Ovary (tissue), 10 donors: Measurements from ENCODE around the gene CHL1. TPM values are rescaled to one million over a fixed set of nuclear protein-coding genes. Genes with fewer than 3 reads are reported as not detected.

Experiments
- DNase-seq, 5 donors: peaks; one replicate each; pipeline ENCODE4 v3.0.0-alpha.2; 2019 to 2020
- H3K27ac ChIP-seq, 2 donors: fragments of 200-600 bp; one replicate each; pipeline versions ENCODE4 v1.5.1 to v1.8.0; 2019 to 2022
- H3K27me3 ChIP-seq: fragments of 200-600 bp; one replicate; pipeline ENCODE4 v1.8.0; 2022
- H3K36me3 ChIP-seq: fragments of 200-600 bp; sonication (generic); one replicate; pipeline ENCODE4 v1.5.1; 2019
- H3K4me1 ChIP-seq: one replicate; pipeline ENCODE4 v1.8.1; 2013; ENCODE audit warnings: mild to moderate bottlenecking, moderate library complexity; ENCODE audit not compliant: insufficient read depth
- H3K4me3 ChIP-seq: fragments of 200-600 bp; sonication (generic); one replicate; pipeline ENCODE4 v1.5.1; 2017
- H3K9me3 ChIP-seq, 2 donors: fragments of 200-600 bp in 1 of 2; sonication (generic) in 1 of 2; one replicate each; pipeline versions ENCODE4 v1.5.1 to v1.8.1; 2013 to 2019; ENCODE audit warnings: mild to moderate bottlenecking in 1 of 2, moderate library complexity in 1 of 2
- EP300 ChIP-seq: sonication (generic); formaldehyde crosslinking; IDR thresholded peaks from one replicate; pipeline ENCODE4 v1.6.1; 2017; ENCODE audit warnings: antibody characterized with exemption
- POLR2A ChIP-seq: fragments of 450-650 bp; IDR thresholded peaks from one replicate; pipeline ENCODE4 v1.6.1; 2017; ENCODE audit warnings: antibody characterized with exemption, mild to moderate bottlenecking, moderate library complexity
- WGBS, 3 donors: extraction: QIAGEN DNeasy Blood & Tissue Kit in 1 of 3; methylation state at CpG; one replicate each; pipeline versions ENCODE4 v1.1.5 to v1.1.7; 2013 to 2017; 5-methylcytosine and 5-hydroxymethylcytosine counted together
- intact Hi-C, 4 donors: fragments of 100-400 bp; cut with DNase I; formaldehyde crosslinking; loops; one replicate each; pipeline versions ENCODE4 v1.11.0 to v1.15.1; 2022 to 2023
- long read RNA-seq, 3 donors: library from polyadenylated mRNA in 2 of 3; unstranded in 2 of 3; transcript quantifications; one replicate each; pipeline ENCODE4 v2.0.0 and lab custom pipeline, GENCODE V29; 2021 to 2026
- polyA plus RNA-seq, 2 donors: library from polyadenylated mRNA; stranded (reverse); fragments of 200-250 nt in 1 of 2; fragments of 350-450 nt in 1 of 2; fragmentation: Illumina TruSeq in 1 of 2; extraction: RNeasy Lipid Tissue Mini Kit (QIAGEN cat#74804) in 1 of 2; gene quantifications; one replicate each; pipeline ENCODE4 v1.2.3, GENCODE V29; 2013 to 2014
- total RNA-seq, 7 donors: library from RNA; depleted of rRNA in 2 of 7; stranded (reverse); fragments of >200 nt in 2 of 7; fragmentation: NEBNext Ultra II Directional in 3 of 7; extraction: Animal tissue kit (Norgen Biotek cat#: 25700) in 3 of 7; gene quantifications; one replicate each; pipeline versions ENCODE4 v1.1.0 to v1.2.4, GENCODE V29; 2016 to 2023
- TF ChIP-seq, protein P1 (sequence below), 3 donors: fragments of 450-650 bp in 2 of 3; fragments of 200-600 bp in 1 of 3; IDR thresholded peaks; one replicate each; pipeline versions ENCODE4 v1.5.1 to v1.8.0; 2016 to 2022; ENCODE audit warnings: antibody characterized with exemption in 3 of 3, mild to moderate bottlenecking in 1 of 3
- donor health status: DM: no; HTN: no; CAD: no; lungs with moderate emphysema.
- donor health status: DM: no; HTN: no; CAD: no.
- donor health status: Bipolar disorder and iron deficiency.
- donor health status: DM: yes; HTN: yes; CAD: no.
- donor health status: DM: no; HTN: no; CAD: no.
- donor health status: DM: yes; HTN: yes; CAD: no.

CHL1 gene
- total RNA-seq (100 to 1,000 TPM in 1 of 7 donors, 10 to 100 TPM in 6; 20.8 to 101 (median 42.2) TPM), polyA plus RNA-seq (10 to 100 TPM; 28.2 to 35.7 TPM)
- long read RNA-seq, donor 1, partial matches to known transcripts, result 6 of 23 reads
- long read RNA-seq, donor 1, other reads (novel, unspliced or antisense), result 14 of 23 reads
- long read RNA-seq, donor 2, result 0 reads
- long read RNA-seq, donor 3, partial matches to known transcripts, result 4 of 53 reads
- long read RNA-seq, donor 3, other reads (novel, unspliced or antisense), result 47 of 53 reads

DNA sequence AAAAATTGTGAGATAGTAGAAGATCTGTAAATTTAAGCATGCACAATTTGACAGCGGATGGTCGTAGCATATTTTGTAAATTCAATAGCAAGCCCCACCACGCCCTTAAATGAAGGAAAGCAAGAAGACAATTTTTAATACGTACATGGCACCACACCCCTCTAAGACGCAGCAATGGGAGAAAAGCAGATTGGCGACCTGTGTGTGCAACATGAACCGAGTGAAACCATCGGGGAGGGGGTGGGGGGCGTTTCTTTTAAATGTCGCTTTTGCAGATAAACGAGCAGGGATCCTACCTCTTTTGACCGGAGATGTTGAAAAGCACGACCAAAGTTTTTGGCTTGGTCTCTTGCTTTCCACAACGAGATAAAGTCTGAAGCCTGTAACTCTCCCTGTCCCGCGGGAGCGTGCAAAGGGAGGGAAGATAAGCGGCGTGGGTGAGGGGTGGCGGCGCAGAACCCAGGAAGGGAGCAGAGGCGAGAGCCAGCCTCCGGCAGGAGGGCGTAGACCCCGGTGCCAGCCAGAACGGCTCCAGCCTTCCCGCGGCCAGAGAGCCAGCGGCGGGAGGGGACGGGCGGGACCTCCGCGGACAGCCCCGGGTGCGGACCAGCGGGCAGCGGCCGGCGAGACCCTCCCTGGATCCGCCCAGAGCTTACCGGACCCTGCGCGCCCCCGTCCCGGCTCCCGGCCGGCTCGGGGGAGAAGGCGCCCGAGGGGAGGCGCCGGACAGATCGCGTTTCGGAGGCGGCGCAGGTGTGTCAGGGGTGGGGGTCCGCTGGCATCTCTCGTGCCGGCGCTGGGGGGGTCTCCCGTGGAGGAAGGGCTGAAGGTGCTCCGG is at the start of gene CHL1:
Gene CHL1, plus strand, starts transcription at position 453 of the 838 bp plus-strand sequence. CDS start 123,014 bp downstream, outside the sequence.
- TF ChIP-seq, protein P1, sequence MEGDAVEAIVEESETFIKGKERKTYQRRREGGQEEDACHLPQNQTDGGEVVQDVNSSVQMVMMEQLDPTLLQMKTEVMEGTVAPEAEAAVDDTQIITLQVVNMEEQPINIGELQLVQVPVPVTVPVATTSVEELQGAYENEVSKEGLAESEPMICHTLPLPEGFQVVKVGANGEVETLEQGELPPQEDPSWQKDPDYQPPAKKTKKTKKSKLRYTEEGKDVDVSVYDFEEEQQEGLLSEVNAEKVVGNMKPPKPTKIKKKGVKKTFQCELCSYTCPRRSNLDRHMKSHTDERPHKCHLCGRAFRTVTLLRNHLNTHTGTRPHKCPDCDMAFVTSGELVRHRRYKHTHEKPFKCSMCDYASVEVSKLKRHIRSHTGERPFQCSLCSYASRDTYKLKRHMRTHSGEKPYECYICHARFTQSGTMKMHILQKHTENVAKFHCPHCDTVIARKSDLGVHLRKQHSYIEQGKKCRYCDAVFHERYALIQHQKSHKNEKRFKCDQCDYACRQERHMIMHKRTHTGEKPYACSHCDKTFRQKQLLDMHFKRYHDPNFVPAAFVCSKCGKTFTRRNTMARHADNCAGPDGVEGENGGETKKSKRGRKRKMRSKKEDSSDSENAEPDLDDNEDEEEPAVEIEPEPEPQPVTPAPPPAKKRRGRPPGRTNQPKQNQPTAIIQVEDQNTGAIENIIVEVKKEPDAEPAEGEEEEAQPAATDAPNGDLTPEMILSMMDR (IDR thresholded peaks at IDR 0.05), result no peak
- no peak for TF ChIP-seq EP300
- TF ChIP-seq POLR2A, result no peak
- peak in 4 of 5 donors; percentile 28 to 61 (median 46) for DNase-seq
- Histone ChIP-seq H3K36me3 (no peaks in the 10 kb centered on the region), H3K4me1 (peaks cover 2% of the 10 kb centered on the region), H3K4me3 (peak within 1 kb of the TSS; percentile 59), H3K27me3 (no peaks in the 10 kb centered on the region), H3K27ac (peak within 1 kb of the TSS; percentile 44 to 54), H3K9me3 (no peaks in the 10 kb centered on the region)
- intact Hi-C loops, result no loop called here
- WGBS, 3 donors, result 0 to 2% (median 1%) methylated on average over 40 to 64 of the region's 64 CpGs

- no peaks in the 10 kb centered on the region for H3K4me1 ChIP-seq
- H3K4me3 ChIP-seq, result no peak overlapping the region
- TF ChIP-seq, protein P1 (IDR thresholded peaks at IDR 0.05), result no peak
- no peak for TF ChIP-seq EP300
- TF ChIP-seq POLR2A, result no peak
- H3K9me3 ChIP-seq, result no peaks in the 10 kb centered on the region
- intact Hi-C loops, result no loop called here
- no peak for DNase-seq
- H3K27me3 ChIP-seq, result no peaks in the 10 kb centered on the region
- 56 to 83% (median 68%) methylated on average over 2 of the region's 2 CpGs for WGBS, 3 donors
- H3K36me3 ChIP-seq, result no peaks in the 10 kb centered on the region
- H3K27ac ChIP-seq, result no peak overlapping the region
Observed at GRCh38 chr3:151614-152189, 44.9 kb upstream of the CHL1 start.

DNA sequence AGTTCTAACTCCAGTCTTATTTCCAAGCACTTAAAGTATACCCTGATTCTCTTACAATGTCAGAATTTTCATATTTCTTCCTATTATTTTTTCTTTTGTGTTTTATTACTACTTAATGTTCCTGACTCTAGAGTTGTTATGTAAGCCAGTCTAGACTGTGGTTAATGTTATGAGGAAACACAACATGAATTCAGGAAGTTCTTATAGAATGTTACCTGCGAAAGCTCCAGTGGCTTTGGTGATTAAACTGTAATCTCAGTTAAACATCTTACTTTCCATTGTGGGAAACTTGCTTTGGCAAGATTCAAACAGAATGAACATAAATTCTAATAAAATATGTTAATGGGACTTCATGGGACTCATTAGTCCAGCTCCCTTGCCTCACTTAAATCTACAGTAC is 36.6 kb upstream of the CHL1 start:
- intact Hi-C loops, result no loop called here
- WGBS, 3 donors, result 85 to 93% (median 93%) methylated on average over 1 of the region's 1 CpG
- Histone ChIP-seq H3K36me3 (no peaks in the 10 kb centered on the region), H3K27me3 (no peaks in the 10 kb centered on the region), H3K4me3 (no peak overlapping the region), H3K9me3 (no peaks in the 10 kb centered on the region), H3K4me1 (no peaks in the 10 kb centered on the region), H3K27ac (no peak overlapping the region)
- TF ChIP-seq POLR2A, result no peak
- TF ChIP-seq, protein P1 (IDR thresholded peaks at IDR 0.05), result no peak
- TF ChIP-seq EP300, result no peak
- DNase-seq, result no peak

DNA sequence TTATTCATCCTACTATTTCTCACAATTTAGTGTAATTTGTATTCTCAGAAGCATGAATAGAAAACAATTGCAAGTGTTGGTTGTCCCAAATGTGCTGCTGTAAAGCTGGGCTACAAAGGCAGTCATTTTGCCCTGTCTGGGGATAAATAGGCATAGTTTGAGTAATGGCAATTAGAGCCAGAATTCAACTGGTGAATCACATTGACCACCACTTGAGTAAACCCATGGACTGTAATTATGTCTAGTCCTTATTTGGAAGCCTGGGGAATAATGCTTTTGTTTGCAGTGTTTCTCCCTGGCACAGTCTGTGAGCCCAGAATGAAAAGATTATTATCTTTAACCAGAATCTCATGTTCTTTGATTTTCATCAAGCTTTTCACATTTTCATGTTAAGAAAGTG is 30.5 kb upstream of the CHL1 start:
- Histone ChIP-seq H3K4me1 (no peaks in the 10 kb centered on the region), H3K4me3 (no peak overlapping the region), H3K27ac (no peak overlapping the region), H3K36me3 (no peaks in the 10 kb centered on the region), H3K27me3 (no peaks in the 10 kb centered on the region), H3K9me3 (no peaks in the 10 kb centered on the region)
- intact Hi-C loops, result no loop called here
- DNase-seq, result no peak
- TF ChIP-seq EP300 (no peak), POLR2A (no peak)
- TF ChIP-seq, protein P1 (IDR thresholded peaks at IDR 0.05), result no peak
